ENCODE results near the gene TAMALIN.

TAMALIN gene

GRCh38 chr12:52037248-52037861, 30.6 kb downstream of the TAMALIN start:
- DNase-seq (ENCODE audit: low read depth), result no peak

GRCh38 chr12:52038447-52038846, 31.7 kb downstream of the TAMALIN start:
- no peak for DNase-seq (ENCODE audit: low read depth)

GRCh38 chr12:52041035-52041434, 34.3 kb downstream of the TAMALIN start:
- no peak for DNase-seq (ENCODE audit: low read depth)

GRCh38 chr12:52041695-52042123, 35.0 kb downstream of the TAMALIN start:
- peak; percentile 30 for DNase-seq (ENCODE audit: low read depth)

GRCh38 chr12:52042706-52043385, 36.1 kb downstream of the TAMALIN start:
- no peak for DNase-seq (ENCODE audit: low read depth)

GRCh38 chr12:52043386-52044212, 36.9 kb downstream of the TAMALIN start:
- no peak for DNase-seq (ENCODE audit: low read depth)

GRCh38 chr12:52044292-52044983, 37.7 kb downstream of the TAMALIN start:
- no peak for DNase-seq (ENCODE audit: low read depth)

GRCh38 chr12:52045794-52046199, 39.1 kb downstream of the TAMALIN start:
- no peak for DNase-seq (ENCODE audit: low read depth)

GRCh38 chr12:52046859-52047258, 40.1 kb downstream of the TAMALIN start:
- no peak for DNase-seq (ENCODE audit: low read depth)

GRCh38 chr12:52049286-52049685, 42.5 kb downstream of the TAMALIN start:
- DNase-seq (ENCODE audit: low read depth), result no peak

- no peak for DNase-seq (ENCODE audit: low read depth)
Measured at GRCh38 chr12:52049688-52050087, 42.9 kb downstream of the TAMALIN start.

GRCh38 chr12:52050116-52050757, 43.5 kb downstream of the TAMALIN start:
- DNase-seq (ENCODE audit: low read depth), result no peak

GRCh38 chr12:52050758-52051541, 44.2 kb downstream of the TAMALIN start, which contains the start of gene NR4A1:
TSS of gene NR4A1 (plus strand) at chr12:52051442. CDS start at chr12:52054329, 2,887 bp downstream.
- peak; percentile 99 for DNase-seq (ENCODE audit: low read depth)

GRCh38 chr12:52052468-52053186, 45.9 kb downstream of the TAMALIN start:
- DNase-seq (ENCODE audit: low read depth), result peak; percentile 29

- DNase-seq (ENCODE audit: low read depth), result peak; percentile 50
Measured at GRCh38 chr12:52053536-52054209, 46.9 kb downstream of the TAMALIN start.

- DNase-seq (ENCODE audit: low read depth), result peak; percentile 46
Measured at GRCh38 chr12:52054231-52054832, 47.6 kb downstream of the TAMALIN start.

GRCh38 chr12:52054833-52055730, 48.3 kb downstream of the TAMALIN start:
- DNase-seq (ENCODE audit: low read depth), result peak; percentile 40
